Measurements from ENCODE around the gene INTS2.
A peak's percentile ranks its signal among the peaks of the same experiment; 100 is the strongest.

The INTS2 gene

DNA sequence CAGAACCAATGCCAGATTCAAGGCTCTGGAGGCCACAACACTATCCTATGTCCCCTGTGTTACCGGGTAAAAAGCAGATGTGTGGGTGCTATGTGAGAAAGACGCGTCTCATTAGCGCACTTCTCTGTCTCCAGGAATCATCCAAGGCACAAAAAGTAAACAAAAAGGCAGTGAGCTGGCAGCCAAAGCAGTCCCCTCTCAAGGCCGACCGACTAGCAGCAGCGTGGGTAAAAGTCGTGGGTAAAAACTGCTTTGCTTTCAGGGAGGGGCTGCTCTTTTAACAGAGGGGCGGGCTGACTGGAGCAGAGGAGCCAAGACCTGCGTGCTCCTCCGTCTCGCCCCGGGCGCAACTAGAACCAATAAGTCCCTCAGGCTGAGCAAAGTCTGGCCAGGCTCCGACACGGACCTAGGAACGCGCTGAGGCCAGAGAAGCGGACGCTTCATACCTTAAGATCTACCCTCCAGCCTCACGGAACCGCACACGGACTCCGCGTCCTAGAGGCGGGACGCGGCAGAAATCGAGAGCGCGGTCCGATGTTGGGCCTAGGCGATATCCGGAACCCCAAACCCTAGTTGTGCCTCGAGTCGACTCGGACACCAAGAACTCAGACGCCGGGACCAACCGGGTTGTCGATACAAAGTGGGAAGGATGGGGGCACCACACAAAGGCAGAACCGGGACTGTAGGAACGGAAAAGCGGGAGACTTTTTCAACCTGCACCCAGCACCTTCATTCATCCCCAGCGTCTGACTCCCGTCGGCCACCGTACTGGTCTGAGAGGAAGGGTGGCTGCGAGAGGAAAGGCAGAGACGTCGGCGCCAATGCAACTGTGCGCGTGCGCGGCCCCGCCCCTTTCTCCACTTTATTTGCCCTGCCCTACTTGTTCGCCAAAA is at the start of gene INTS2:
INTS2 (minus strand) TSS at position 775 of the 893 bp plus-strand sequence. CDS start 1,338 bp downstream, outside the sequence.
- peak; percentile 97 for TF ChIP-seq POLR2AphosphoS5 (IDR thresholded peaks at IDR 0.05; ENCODE audit: borderline replicate concordance, low read depth, low read length)
- no peak for TF ChIP-seq FOXP2 (optimal IDR thresholded peaks at IDR 0.05; ENCODE audit: control extremely low read depth, extremely low read length, insufficient read depth)
- H3K27ac ChIP-seq, result peak within 1 kb of the TSS; percentile 92
- peak within 1 kb of the TSS; percentile 97 for H3K4me3 ChIP-seq
- DNase-seq (ENCODE audit: low read depth, low spot score), result peak; percentile 86
- H3K9me3 ChIP-seq (ENCODE audit: low read depth, low read length), result no peaks in the 10 kb centered on the region
- H3K9ac ChIP-seq (ENCODE audit: insufficient read length), result peak within 1 kb of the TSS; percentile 94
- peaks cover 15% of the 10 kb centered on the region for H3K36me3 ChIP-seq (ENCODE audit: insufficient read depth, low read length)

GRCh38 chr17:61974115-61974514 is 46.3 kb upstream of the INTS2 start:
- Histone ChIP-seq H3K4me3 (no peak overlapping the region), H3K27ac (no peak overlapping the region), H3K9me3 (ENCODE audit: low read depth, low read length) (no peaks in the 10 kb centered on the region), H3K9ac (ENCODE audit: insufficient read length) (no peak overlapping the region), H3K36me3 (ENCODE audit: insufficient read depth, low read length) (peaks cover 62% of the 10 kb centered on the region)
- no peak for TF ChIP-seq POLR2AphosphoS5 (IDR thresholded peaks at IDR 0.05; ENCODE audit: borderline replicate concordance, low read depth, low read length)
- TF ChIP-seq FOXP2 (optimal IDR thresholded peaks at IDR 0.05; ENCODE audit: control extremely low read depth, extremely low read length, insufficient read depth), result no peak
- TF ChIP-seq EZH2 (IDR thresholded peaks at IDR 0.05), result no peak
- no peak for DNase-seq (ENCODE audit: low read depth, low spot score)

DNA sequence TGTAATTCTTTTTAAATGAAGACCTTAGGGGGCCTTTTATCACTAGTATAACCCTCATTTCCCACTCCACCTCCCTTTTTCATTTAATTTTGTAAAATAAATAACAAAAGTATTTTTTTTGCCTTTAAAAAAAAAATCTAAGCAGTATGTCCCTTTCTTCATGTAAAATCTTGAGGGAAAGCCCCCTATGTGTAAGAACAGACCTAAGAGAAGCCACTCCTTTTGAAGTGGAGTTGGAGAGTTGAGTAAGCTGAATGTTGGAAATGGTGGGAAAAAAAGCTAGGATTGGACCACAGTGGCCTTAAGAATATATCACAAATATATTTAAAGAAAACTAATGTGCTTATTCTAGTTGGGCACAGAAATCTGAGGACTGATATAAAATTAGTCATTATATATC is 44.5 kb upstream of the INTS2 start:
- DNase-seq (ENCODE audit: low read depth, low spot score), result no peak
- TF ChIP-seq FOXP2 (optimal IDR thresholded peaks at IDR 0.05; ENCODE audit: control extremely low read depth, extremely low read length, insufficient read depth), result no peak
- TF ChIP-seq EZH2 (IDR thresholded peaks at IDR 0.05), result no peak
- TF ChIP-seq POLR2AphosphoS5 (IDR thresholded peaks at IDR 0.05; ENCODE audit: borderline replicate concordance, low read depth, low read length), result no peak
- Histone ChIP-seq H3K27ac (no peak overlapping the region), H3K9ac (ENCODE audit: insufficient read length) (no peak overlapping the region), H3K4me3 (no peak overlapping the region), H3K36me3 (ENCODE audit: insufficient read depth, low read length) (peaks cover 62% of the 10 kb centered on the region), H3K9me3 (ENCODE audit: low read depth, low read length) (no peaks in the 10 kb centered on the region)

GRCh38 chr17:61970030-61970429 is 42.2 kb upstream of the INTS2 start:
- Histone ChIP-seq H3K27ac (no peak overlapping the region), H3K9ac (ENCODE audit: insufficient read length) (no peak overlapping the region), H3K36me3 (ENCODE audit: insufficient read depth, low read length) (peaks cover 61% of the 10 kb centered on the region), H3K9me3 (ENCODE audit: low read depth, low read length) (no peaks in the 10 kb centered on the region), H3K4me3 (no peak overlapping the region)
- TF ChIP-seq FOXP2 (optimal IDR thresholded peaks at IDR 0.05; ENCODE audit: control extremely low read depth, extremely low read length, insufficient read depth) (no peak), POLR2AphosphoS5 (IDR thresholded peaks at IDR 0.05; ENCODE audit: borderline replicate concordance, low read depth, low read length) (no peak), EZH2 (IDR thresholded peaks at IDR 0.05) (no peak)
- DNase-seq (ENCODE audit: low read depth, low spot score), result no peak

GRCh38 chr17:61968757-61969156 is 41.0 kb upstream of the INTS2 start:
- peaks cover 62% of the 10 kb centered on the region for H3K36me3 ChIP-seq (ENCODE audit: insufficient read depth, low read length)
- H3K27ac ChIP-seq, result no peak overlapping the region
- no peak overlapping the region for H3K9ac ChIP-seq (ENCODE audit: insufficient read length)
- H3K4me3 ChIP-seq, result no peak overlapping the region
- no peak for DNase-seq (ENCODE audit: low read depth, low spot score)
- no peaks in the 10 kb centered on the region for H3K9me3 ChIP-seq (ENCODE audit: low read depth, low read length)
- TF ChIP-seq POLR2AphosphoS5 (IDR thresholded peaks at IDR 0.05; ENCODE audit: borderline replicate concordance, low read depth, low read length), result no peak
- TF ChIP-seq FOXP2 (optimal IDR thresholded peaks at IDR 0.05; ENCODE audit: control extremely low read depth, extremely low read length, insufficient read depth), result no peak
- TF ChIP-seq EZH2 (IDR thresholded peaks at IDR 0.05), result no peak

GRCh38 chr17:61967729-61968128 is 39.9 kb upstream of the INTS2 start:
- TF ChIP-seq FOXP2 (optimal IDR thresholded peaks at IDR 0.05; ENCODE audit: control extremely low read depth, extremely low read length, insufficient read depth) (no peak), POLR2AphosphoS5 (IDR thresholded peaks at IDR 0.05; ENCODE audit: borderline replicate concordance, low read depth, low read length) (no peak), EZH2 (IDR thresholded peaks at IDR 0.05) (no peak)
- H3K27ac ChIP-seq, result no peak overlapping the region
- H3K9me3 ChIP-seq (ENCODE audit: low read depth, low read length), result no peaks in the 10 kb centered on the region
- no peak overlapping the region for H3K4me3 ChIP-seq
- DNase-seq (ENCODE audit: low read depth, low spot score), result no peak
- peaks cover 67% of the 10 kb centered on the region for H3K36me3 ChIP-seq (ENCODE audit: insufficient read depth, low read length)
- H3K9ac ChIP-seq (ENCODE audit: insufficient read length), result no peak overlapping the region

DNA sequence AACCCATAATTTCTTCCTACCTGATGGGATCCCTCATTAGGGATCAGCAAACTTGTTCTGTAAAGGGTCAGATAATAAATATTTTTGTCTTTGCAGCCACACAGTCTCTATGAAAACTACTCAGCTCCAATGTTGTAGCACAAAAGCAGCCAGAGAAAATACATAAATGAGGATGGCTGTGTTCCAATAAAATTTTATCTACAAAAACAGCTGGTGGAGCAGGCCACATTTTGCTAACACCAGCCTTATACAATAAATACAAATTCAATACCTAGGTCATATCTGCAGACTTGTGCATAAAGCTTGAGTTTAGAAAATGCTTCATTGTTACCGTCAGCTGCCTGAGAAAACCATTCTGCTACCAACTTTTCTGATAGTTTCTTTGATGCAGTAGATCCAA is 38.4 kb upstream of the INTS2 start:
- DNase-seq (ENCODE audit: low read depth, low spot score), result no peak
- Histone ChIP-seq H3K36me3 (ENCODE audit: insufficient read depth, low read length) (peaks cover 70% of the 10 kb centered on the region), H3K9ac (ENCODE audit: insufficient read length) (no peak overlapping the region), H3K27ac (no peak overlapping the region), H3K4me3 (no peak overlapping the region), H3K9me3 (ENCODE audit: low read depth, low read length) (no peaks in the 10 kb centered on the region)
- no peak for TF ChIP-seq FOXP2 (optimal IDR thresholded peaks at IDR 0.05; ENCODE audit: control extremely low read depth, extremely low read length, insufficient read depth)
- TF ChIP-seq EZH2 (IDR thresholded peaks at IDR 0.05), result no peak
- no peak for TF ChIP-seq POLR2AphosphoS5 (IDR thresholded peaks at IDR 0.05; ENCODE audit: borderline replicate concordance, low read depth, low read length)

DNA sequence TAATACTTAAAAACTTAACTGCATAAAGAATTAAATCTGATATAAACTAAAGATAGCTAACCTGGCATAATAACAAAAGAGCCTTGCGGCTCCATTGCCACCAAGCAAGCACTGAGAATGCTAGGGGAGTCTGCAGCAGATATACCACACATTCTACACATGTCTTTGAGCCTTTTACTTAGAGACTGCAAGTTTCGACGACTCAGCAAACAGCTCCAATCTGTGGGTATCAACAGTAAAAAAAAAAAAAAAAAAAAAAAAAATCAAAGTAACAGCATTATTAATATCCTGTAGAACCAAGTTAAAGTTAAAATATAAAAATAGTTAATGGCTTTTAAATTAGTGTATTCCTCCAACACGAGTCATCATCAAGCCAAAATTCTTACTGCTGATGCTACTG is 27.8 kb upstream of the INTS2 start:
- TF ChIP-seq POLR2AphosphoS5 (IDR thresholded peaks at IDR 0.05; ENCODE audit: borderline replicate concordance, low read depth, low read length) (no peak), EZH2 (IDR thresholded peaks at IDR 0.05) (no peak), FOXP2 (optimal IDR thresholded peaks at IDR 0.05; ENCODE audit: control extremely low read depth, extremely low read length, insufficient read depth) (no peak)
- peaks cover 50% of the 10 kb centered on the region for H3K36me3 ChIP-seq (ENCODE audit: insufficient read depth, low read length)
- no peak overlapping the region for H3K9ac ChIP-seq (ENCODE audit: insufficient read length)
- no peak for DNase-seq (ENCODE audit: low read depth, low spot score)
- H3K4me3 ChIP-seq, result no peak overlapping the region
- no peak overlapping the region for H3K27ac ChIP-seq
- no peaks in the 10 kb centered on the region for H3K9me3 ChIP-seq (ENCODE audit: low read depth, low read length)
